Activated B cell treated with CpG ODN at 0.5 μM for 24 hours (primary cell): Measurements from ENCODE around the gene MED16. TPM values are rescaled to one million over a fixed set of nuclear protein-coding genes. Genes with fewer than 3 reads are reported as not detected.

ENCODE experiments used
- ATAC-seq: fragments of 200-7000 bp; cut with Tn5 transposase; one replicate; pipeline ENCODE4 v1.10.0; 2021; ENCODE audit warnings: low read depth, mild to moderate bottlenecking, moderate library complexity
- CTCF ChIA-PET: fragments of 350-600 bp; sonication (Branson Sonifier 250); formaldehyde crosslinking; loops from one replicate; lab custom pipeline; 2021; ENCODE audit warnings: antibody characterized with exemption; lab: Charles Lee
- POLR2A ChIA-PET: fragments of 350-600 bp; sonication (Branson Sonifier 250); formaldehyde crosslinking; loops from one replicate; lab custom pipeline; 2021; ENCODE audit warnings: antibody characterized with exemption; lab: Charles Lee
- DNase-seq: peaks from one replicate; pipeline ENCODE4 v3.0.0; 2022
- H3K27ac Mint-ChIP-seq: one replicate; pipeline ENCODE4 v1.8.0; 2020; ENCODE audit warnings: mixed read lengths
- H3K27me3 Mint-ChIP-seq: one replicate; pipeline ENCODE4 v1.8.0; 2021; ENCODE audit warnings: mixed read lengths
- H3K36me3 Mint-ChIP-seq: one replicate; pipeline ENCODE4 v1.8.0; 2021; ENCODE audit warnings: low read depth, mixed read lengths
- H3K4me1 Mint-ChIP-seq: one replicate; pipeline ENCODE4 v1.8.0; 2021; ENCODE audit warnings: mixed read lengths
- H3K4me3 Mint-ChIP-seq: one replicate; pipeline ENCODE4 v1.8.0; 2020; ENCODE audit warnings: mild to moderate bottlenecking, mixed read lengths
- H3K9me3 Mint-ChIP-seq: one replicate; pipeline ENCODE4 v1.8.0; 2020; ENCODE audit warnings: mixed read lengths
- intact Hi-C: fragments of 100-400 bp; cut with micrococcal nuclease; formaldehyde crosslinking; loops from one replicate; pipeline ENCODE4 v1.15.1; 2024
- total RNA-seq: library from RNA; stranded (reverse); gene quantifications from 2 replicates; pipeline ENCODE4 v1.2.3, GENCODE V29; 2022
- TF ChIP-seq, protein P1 (sequence below): fragments of 200-600 bp; IDR thresholded peaks from one replicate; pipeline ENCODE4 v1.8.0; 2022; ENCODE audit warnings: antibody characterized with exemption, mild to moderate bottlenecking

The MED16 gene
- total RNA-seq, 1 donor from 2014 or later = 79.3 TPM

DNA sequence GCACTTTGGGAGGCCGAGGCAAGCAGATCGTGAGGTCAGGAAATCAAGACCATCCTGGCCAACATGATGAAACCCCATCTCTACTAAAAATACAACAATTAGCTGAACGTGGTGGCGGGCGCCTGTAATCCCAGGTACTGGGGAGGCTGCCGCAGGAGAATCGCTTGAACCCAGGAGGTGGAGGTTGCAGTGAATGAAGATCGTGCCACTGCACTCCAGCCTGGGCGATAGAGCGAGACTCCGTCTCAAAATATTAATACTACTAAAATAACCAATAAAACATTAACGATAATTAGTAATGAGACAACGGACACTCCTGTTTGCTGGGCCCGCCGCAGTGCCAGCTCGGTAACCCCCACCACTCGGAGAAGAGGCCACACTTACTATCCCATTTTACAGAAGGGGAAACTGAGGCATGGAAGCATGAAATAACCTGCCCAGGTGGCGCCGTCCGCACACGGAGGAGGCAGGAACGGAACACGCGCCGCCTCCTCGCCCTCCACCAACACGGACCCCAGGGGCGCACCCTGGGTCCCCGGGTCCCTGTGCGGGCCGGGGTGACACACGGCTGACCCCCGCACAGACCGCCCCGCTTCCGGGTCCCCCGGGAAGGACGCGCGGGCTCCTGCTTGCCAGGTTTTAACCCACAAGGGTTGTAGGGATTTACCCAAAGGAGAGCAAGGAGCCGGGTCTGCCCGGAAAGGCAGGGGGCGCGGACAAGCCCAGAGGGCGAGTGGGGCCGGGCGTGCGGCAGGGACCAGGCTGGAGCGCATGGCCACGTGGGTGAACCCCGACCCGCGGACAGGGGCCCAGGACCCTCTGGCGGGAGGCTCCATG lies 18.4 kb upstream of the MED16 start:
- Mint-ChIP-seq H3K9me3 (no peaks in the 10 kb centered on the region), H3K4me3 (peak overlapping the region; percentile 72), H3K4me1 (peaks cover 52% of the 10 kb centered on the region), H3K36me3 (peaks cover 16% of the 10 kb centered on the region), H3K27me3 (no peaks in the 10 kb centered on the region), H3K27ac (peak overlapping the region; percentile 79)
- no peak for ATAC-seq
- TF ChIP-seq, protein P1, sequence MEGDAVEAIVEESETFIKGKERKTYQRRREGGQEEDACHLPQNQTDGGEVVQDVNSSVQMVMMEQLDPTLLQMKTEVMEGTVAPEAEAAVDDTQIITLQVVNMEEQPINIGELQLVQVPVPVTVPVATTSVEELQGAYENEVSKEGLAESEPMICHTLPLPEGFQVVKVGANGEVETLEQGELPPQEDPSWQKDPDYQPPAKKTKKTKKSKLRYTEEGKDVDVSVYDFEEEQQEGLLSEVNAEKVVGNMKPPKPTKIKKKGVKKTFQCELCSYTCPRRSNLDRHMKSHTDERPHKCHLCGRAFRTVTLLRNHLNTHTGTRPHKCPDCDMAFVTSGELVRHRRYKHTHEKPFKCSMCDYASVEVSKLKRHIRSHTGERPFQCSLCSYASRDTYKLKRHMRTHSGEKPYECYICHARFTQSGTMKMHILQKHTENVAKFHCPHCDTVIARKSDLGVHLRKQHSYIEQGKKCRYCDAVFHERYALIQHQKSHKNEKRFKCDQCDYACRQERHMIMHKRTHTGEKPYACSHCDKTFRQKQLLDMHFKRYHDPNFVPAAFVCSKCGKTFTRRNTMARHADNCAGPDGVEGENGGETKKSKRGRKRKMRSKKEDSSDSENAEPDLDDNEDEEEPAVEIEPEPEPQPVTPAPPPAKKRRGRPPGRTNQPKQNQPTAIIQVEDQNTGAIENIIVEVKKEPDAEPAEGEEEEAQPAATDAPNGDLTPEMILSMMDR = no peak
- intact Hi-C loops = no loop called here
- POLR2A ChIA-PET = interaction anchor here (5.9 to 9.8 kb wide), 2 partner anchors 16 to 48 kb away, joined by 52 to 213 read pairs; partner anchors contain the start of genes MED16 and RNU6-9
- CTCF ChIA-PET = interaction anchor here (1.3 kb wide), 1 partner anchor 333 kb away, joined by 3 read pairs; no protein-coding TSS in a partner anchor
- DNase-seq = no peak

DNA sequence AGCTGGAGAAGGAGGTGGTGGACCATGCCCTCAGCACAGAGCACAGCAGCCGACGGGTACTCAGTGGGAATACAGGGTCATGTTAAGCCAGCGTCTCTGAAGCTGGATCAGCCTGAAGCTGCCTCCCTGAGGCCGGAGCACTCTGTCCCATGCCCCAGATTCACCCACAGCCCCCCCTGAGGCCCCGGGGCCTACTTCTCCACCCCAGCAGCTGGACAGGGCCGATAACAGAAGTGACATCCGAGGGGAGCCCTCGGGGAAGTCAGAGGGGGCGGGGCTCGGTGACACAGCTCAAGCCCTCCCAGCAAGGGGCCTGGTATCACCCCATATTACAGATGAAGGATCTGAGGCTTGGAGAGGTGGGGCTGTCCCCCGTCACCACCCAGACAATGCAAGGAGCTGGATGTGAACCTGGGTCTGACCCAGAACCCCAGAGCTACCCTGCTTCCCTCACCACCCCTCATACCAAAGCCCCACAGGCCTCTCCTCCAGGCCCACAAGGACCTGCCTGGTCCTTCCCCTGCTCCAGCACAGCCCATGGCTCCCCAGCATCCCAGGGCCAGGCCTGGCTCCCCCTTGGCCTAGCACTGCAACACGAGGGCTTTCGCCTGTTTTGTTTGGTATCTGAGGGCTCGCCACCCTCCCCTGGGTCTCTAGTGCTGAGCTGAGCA lies 14.3 kb upstream of the MED16 start:
- Mint-ChIP-seq H3K27ac (peak overlapping the region; percentile 99), H3K4me1 (peaks cover 73% of the 10 kb centered on the region), H3K27me3 (no peaks in the 10 kb centered on the region), H3K36me3 (peaks cover 23% of the 10 kb centered on the region), H3K9me3 (no peaks in the 10 kb centered on the region), H3K4me3 (peak overlapping the region; percentile 80)
- DNase-seq (peak; percentile 70), ATAC-seq (peak; percentile 49)
- TF ChIP-seq, protein P1 = no peak
- intact Hi-C loops = loop anchor here (5.0 kb wide), 3 partner anchors 110 to 355 kb away; partner anchors contain the start of gene PTBP1
- CTCF ChIA-PET = interaction anchor here (0.6 to 2.5 kb wide), 6 partner anchors 9 to 51 kb away, joined by 3 to 16 read pairs (median 6); partner anchors contain the start of genes MED16 and RNU6-9
- POLR2A ChIA-PET = interaction anchor here (0.6 to 9.8 kb wide), 18 partner anchors 9 to 368 kb away, joined by 3 to 213 read pairs (median 5); partner anchors contain the start of genes CIRBP, FAM174C, MED16 and RNU6-2

DNA sequence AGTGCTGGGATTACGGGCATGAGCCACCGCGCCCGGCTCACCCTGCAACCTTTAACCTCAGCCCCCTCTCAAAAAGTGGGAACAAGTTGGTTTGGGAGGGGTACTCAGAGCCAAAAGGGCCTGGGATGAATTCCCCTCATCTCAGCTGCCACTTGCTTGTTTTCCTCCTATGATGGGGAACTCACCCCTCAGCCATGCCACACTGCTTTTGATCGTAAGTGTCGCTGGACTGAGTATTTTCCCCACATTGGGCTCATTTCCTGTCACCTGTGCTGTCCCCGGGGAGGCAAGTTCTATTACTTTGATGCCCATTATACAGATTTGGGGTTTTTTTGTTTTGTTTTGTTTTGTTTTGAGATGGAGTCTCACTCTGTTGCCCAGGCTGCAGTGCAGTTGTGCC lies 13.5 kb upstream of the MED16 start:
- Mint-ChIP-seq H3K27ac (peak overlapping the region; percentile 99), H3K4me3 (peak overlapping the region; percentile 80), H3K9me3 (no peaks in the 10 kb centered on the region), H3K36me3 (peaks cover 28% of the 10 kb centered on the region), H3K27me3 (no peaks in the 10 kb centered on the region), H3K4me1 (peaks cover 73% of the 10 kb centered on the region)
- ATAC-seq (no peak), DNase-seq (no peak)
- ChIA-PET POLR2A (interaction anchor here (0.6 to 9.8 kb wide), 13 partner anchors 9 to 363 kb away, joined by 4 to 213 read pairs (median 6); partner anchors contain the start of genes CIRBP, MED16, RNU6-2 and RNU6-9), CTCF (interaction anchor here (1.0 to 2.5 kb wide), 3 partner anchors 11 to 43 kb away, joined by 6 to 16 read pairs (median 6); partner anchors contain the start of genes MED16 and RNU6-9)
- TF ChIP-seq, protein P1 = no peak
- intact Hi-C loops = loop anchor here (5.0 kb wide), 3 partner anchors 109 to 356 kb away; partner anchors contain the start of gene PTBP1

DNA sequence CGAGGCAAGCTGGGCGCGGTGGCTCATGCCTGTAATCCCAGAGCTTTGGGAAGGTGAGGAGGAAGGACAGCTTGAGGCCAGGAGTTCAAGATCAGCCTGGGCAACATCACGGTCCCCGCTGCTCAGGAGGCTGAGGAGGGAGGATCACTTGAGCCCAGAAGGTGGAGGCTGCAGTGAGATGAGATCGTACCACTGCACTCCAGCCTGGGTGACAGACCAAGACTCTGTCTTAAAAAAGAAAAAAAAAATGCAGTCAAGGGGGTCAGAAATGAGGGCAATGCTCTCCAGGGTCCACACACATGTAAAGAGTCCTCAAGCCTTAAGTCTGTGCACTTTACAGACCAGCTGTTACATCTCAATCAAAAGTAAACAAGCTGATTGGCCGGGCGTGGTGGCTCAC lies 11.6 kb upstream of the MED16 start:
- CTCF ChIA-PET = no interaction called here

More for the DNA sequence above, 11.6 kb upstream of the MED16 start:
- H3K4me1 Mint-ChIP-seq = peaks cover 62% of the 10 kb centered on the region
- no peaks in the 10 kb centered on the region for H3K9me3 Mint-ChIP-seq
- no peak for ATAC-seq
- no peak overlapping the region for H3K4me3 Mint-ChIP-seq
- peaks cover 32% of the 10 kb centered on the region for H3K36me3 Mint-ChIP-seq
- H3K27me3 Mint-ChIP-seq = no peaks in the 10 kb centered on the region
- TF ChIP-seq, protein P1 = no peak
- H3K27ac Mint-ChIP-seq = peak overlapping the region; percentile 99
- no peak for DNase-seq
- intact Hi-C loops = no loop called here
- POLR2A ChIA-PET = interaction anchor here (0.6 to 9.8 kb wide), 5 partner anchors 9 to 184 kb away, joined by 3 to 213 read pairs (median 6); partner anchors contain the start of genes MED16 and RNU6-9
